SKM-1 (cell line): ENCODE data around the gene SLC6A1.

Source experiments
- DNase-seq: peaks from one replicate; lab custom pipeline; 2025; ENCODE audit not compliant: unreplicated experiment; lab: John Stamatoyannopoulos, UW

The SLC6A1 gene

GRCh38 chr3:10970306-10970960, 22.1 kb upstream of the SLC6A1 start:
- no peak for DNase-seq

GRCh38 chr3:10972072-10972782, 20.3 kb upstream of the SLC6A1 start:
- no peak for DNase-seq

- DNase-seq: no peak
Measured at GRCh38 chr3:10973046-10973595, 19.4 kb upstream of the SLC6A1 start.

- no peak for DNase-seq
Measured at GRCh38 chr3:10974131-10974530, 18.4 kb upstream of the SLC6A1 start.

- no peak for DNase-seq
Measured at GRCh38 chr3:10974746-10975375, 17.7 kb upstream of the SLC6A1 start.

- DNase-seq: no peak
Measured at GRCh38 chr3:10975695-10976234, 16.8 kb upstream of the SLC6A1 start.

GRCh38 chr3:10976770-10977169, 15.8 kb upstream of the SLC6A1 start:
- no peak for DNase-seq

- no peak for DNase-seq
Measured at GRCh38 chr3:10977892-10978510, 14.5 kb upstream of the SLC6A1 start.

GRCh38 chr3:10978956-10979355, 13.6 kb upstream of the SLC6A1 start:
- no peak for DNase-seq

GRCh38 chr3:10980312-10980711, 12.2 kb upstream of the SLC6A1 start:
- DNase-seq: no peak

GRCh38 chr3:10981031-10981430, 11.5 kb upstream of the SLC6A1 start:
- no peak for DNase-seq

GRCh38 chr3:10981961-10982360, 10.6 kb upstream of the SLC6A1 start:
- no peak for DNase-seq

GRCh38 chr3:10982782-10983181, 9.8 kb upstream of the SLC6A1 start:
- no peak for DNase-seq

- no peak for DNase-seq
Measured at GRCh38 chr3:10983219-10983916, 9.2 kb upstream of the SLC6A1 start.

GRCh38 chr3:10984371-10984896, 8.1 kb upstream of the SLC6A1 start:
- no peak for DNase-seq

GRCh38 chr3:10985181-10985580, 7.4 kb upstream of the SLC6A1 start:
- no peak for DNase-seq

GRCh38 chr3:10986592-10986991, 6.0 kb upstream of the SLC6A1 start:
- no peak for DNase-seq

- no peak for DNase-seq
Measured at GRCh38 chr3:10988001-10988665, 4.4 kb upstream of the SLC6A1 start.

- no peak for DNase-seq
Measured at GRCh38 chr3:10988991-10989484, 3.5 kb upstream of the SLC6A1 start.
